NCI-H2029 treated with DMSO at 0.1 percent for 48 hours (cell line): ENCODE data around the gene NUP210.
"Not testable (repeated sequence)": the region's sequence is repeated elsewhere in the genome, so short reads cannot be mapped to it uniquely, and the experiment has no call there.

Experiments used
- DNase-seq: peaks from one replicate; lab custom pipeline; 2025; lab: John Stamatoyannopoulos, UW

Gene NUP210

DNA sequence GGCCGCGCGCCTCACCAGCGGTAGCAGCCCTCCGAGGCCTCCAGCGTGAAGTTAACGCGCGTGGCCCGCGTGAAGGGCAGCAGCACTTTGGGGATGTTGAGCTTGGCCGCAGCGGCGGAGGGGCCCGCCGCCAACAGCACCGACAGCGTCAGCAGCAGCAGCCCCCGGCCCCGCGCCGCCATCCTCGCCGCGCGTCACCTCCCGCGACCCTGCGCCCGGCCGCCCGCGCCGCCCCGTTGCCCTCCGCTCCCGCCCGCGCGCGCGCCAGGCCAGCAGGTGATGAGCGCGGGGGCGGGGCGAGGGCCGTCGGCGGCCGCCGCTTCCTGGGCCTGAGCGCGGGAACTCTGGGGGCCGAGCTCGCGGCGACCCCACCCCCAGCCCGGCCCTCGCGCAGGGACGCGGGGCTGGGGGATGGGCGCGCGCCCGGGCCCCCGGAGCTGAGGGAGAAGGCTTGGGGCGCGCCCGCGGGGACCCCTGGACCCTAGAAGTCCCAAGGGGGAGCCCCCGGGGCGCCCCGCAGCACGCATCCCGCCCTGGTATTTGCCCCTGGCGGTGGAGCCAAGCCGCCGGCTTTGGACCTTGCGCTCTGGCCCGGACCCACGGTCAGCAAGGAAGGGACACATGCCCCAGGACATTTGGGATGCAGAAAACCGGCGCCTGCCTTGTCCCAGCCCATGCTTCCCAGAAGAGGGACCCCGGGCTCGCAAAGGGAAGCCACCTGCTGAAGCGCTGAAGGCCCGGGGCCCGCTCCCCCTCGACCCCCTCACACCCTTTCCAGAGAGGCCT lies at the start of gene NUP210:
NUP210 (minus strand) TSS at position 278 of the 786 bp plus-strand sequence; CDS start at position 182, 96 bp downstream.
- DNase-seq = no peak

DNA sequence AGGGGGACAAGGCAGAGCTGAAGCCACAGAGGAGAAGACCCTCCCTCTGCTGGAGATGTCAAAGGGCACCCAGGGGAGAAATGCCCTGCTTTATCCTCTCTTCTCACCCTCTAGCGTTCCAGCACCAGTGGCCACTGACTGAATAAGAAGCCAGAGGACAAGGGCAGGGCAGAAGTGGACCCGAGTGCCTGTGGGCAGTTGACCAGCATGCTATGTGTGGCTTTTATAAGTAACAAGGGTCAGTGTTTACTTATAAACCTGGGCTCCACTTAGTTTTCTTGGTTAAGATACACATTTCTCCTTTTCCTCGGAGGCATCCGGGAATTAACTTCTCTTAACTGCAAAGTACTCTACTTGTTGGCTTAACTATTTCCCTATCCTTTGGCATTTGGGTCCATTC lies 46.7 kb upstream of the NUP210 start:
- DNase-seq = no peak

- DNase-seq = no peak
These were observed 45.2 kb upstream of the NUP210 start for GRCh38 chr3:13465236-13465873.

GRCh38 chr3:13463618-13464400 lies 43.7 kb upstream of the NUP210 start:
- DNase-seq = no peak

- no peak for DNase-seq
These were observed 42.7 kb upstream of the NUP210 start for GRCh38 chr3:13462822-13463221.

DNA sequence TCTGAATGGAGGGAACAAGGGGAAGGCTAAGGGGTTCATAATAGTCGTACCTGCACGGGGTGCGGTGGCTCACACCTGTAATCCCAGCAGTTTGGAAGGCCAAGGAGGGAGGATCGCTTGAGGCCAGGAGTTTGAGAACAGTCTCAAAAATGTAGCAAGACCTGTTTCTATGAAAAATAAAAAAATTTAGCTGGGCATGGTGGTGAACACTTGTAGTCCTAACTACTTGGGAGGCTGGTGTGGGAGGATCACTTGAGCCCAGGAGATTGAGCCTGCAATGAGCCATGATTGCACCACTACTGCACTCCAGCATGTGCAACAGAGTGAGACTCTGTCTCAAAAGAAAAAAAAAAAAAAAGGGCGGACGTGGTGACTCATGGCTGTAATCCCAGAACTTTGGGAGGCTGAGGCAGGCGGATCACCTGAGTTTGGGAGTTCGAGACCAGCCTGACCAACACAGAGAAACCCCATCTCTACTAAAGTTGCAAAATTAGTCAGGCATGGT lies 42.1 kb upstream of the NUP210 start:
- no peak for DNase-seq

DNA sequence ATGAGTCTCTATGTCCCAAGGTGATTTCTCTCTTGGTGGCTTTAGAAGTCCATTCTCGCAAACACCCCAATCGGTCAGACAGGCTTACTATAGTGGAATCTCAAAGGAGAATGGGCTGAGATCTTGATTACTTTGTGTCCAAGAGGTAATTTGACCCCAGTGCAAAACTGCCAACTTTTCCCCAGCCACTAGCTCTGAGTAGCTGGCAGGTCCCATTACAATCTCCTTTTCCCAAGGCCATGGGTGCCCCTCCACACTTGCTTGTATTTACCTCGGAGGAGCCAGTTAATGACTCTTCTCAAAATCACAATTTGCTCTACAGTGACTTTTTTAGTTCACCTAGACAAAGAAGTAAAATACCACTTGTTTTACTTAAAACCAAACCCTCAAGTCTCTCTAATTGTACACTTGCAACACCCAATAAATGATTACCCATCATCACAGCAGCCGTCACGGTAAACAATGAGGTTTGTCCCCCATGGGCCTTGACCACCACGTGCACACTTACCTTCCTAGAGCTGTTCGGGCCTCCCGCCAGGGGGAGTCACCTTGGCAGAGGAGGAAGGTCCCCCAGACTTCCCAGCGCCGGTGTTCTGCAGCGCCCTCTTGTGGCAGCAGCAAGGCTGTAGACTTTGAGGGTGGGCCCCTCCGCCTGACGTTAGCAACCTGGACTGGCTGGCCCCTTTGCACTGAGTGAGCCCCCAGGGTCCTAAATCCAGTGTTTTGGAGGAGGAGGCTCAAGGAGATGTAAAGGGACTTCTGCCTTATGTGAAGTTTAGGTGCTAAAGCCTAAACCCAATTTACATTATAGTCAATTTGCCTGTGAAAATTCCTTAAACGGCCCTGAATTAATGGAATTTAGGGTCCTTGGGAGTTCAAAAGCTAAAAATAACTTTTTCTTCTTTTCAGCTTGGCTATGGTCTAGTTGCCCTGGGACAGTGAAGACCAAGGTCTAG lies 41.3 kb upstream of the NUP210 start:
- DNase-seq = no peak

DNA sequence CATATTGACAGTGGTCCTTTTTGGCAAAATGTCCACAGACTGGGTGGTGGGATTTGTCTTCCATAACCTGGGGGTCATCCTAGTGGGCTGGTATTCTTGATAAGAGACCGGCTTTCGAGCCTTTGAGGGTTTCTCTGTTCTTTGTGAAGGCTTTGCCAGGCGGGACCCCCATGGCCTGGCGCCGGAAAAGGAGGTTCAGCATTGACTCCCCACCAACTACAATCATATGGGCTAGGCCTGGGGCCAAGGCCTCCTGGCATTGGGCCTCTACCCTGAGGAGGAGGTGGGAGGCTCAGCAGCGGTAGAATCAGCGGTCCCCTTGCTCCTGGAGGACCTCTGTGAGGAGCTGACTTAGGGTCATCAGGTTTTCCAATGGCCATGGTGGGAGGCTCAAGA lies 40.2 kb upstream of the NUP210 start:
- DNase-seq = no peak

- no peak for DNase-seq
These were observed 39.7 kb upstream of the NUP210 start for GRCh38 chr3:13459605-13460340.

DNA sequence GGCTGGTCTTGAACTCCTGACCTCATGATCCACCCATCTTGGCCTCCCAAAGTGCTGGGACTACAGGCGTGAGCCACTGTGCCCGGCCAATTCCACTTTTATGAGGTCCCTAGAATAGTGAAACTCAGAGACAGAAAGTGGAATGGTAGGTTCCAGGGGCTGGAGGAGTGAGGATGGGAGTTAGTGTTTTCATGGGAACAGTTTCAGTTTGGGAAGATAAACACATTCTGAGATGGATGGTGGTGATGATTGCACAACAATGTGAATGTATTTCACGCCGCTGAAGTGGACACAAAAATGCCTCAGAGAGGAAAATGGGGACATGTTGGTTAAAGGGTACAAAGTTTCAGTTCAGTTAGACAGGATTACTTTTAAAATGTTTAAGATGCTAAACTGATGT lies 37.5 kb upstream of the NUP210 start:
- no peak for DNase-seq

GRCh38 chr3:13455644-13456043 lies 35.5 kb upstream of the NUP210 start:
- DNase-seq = no peak

DNA sequence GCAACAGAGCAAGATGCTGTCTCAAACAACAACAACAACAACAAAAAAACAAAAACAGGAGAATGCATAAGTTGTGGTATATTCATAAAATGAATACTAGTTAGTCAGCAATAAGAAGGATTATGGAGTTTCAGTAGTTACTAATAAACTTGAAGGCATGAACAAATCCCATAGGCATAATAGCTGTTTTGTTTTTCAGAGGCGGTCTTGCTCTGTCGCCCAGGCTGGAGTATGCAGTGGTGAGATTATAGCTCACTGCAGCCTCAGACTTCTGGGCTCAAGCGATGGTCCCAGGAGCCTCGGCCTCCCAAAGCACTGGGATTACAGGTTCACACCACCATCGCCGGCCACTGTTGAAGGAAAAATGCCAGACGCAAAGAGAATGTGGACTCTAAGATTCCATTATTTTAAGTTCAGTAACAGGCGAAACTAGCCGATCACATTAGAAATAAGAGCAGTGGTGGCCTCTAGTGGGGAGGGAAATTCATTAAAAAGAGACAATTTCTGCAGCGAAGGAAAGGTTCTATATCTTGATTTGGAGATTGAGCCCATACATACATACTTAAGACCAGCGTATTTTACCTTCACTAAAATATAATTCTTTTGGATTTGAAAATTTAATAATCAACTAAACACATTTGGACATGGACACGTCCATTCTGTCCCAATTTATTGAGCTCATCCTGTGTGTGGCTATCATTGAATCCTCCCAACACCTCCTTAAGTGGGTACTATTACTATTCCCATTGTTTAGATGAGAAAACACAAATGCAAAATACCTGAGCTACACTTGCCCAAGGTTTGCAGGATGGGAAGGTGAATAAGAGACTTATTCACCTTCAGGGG lies 32.6 kb upstream of the NUP210 start:
- peak; percentile 48 for DNase-seq

GRCh38 chr3:13451301-13451673 lies 31.2 kb upstream of the NUP210 start:
- no peak for DNase-seq

DNA sequence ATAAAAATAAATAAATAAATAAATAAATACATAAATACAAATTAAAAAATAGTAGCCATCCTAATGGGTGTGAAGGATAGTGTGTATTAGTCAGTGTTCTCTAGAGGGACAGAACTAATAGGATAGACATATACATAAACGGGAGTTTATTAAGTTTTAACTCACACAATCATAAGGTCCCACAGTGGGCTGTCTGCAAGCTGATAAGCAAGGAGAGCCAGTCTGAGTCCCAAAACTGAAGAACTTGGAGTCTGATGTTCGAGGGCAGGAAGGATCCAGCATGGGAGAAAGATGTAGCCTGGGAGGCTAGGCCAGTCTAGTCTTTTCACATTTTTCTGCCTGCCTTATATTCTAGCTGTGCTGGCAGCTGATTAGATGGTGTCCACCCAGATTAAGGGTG lies 22.8 kb upstream of the NUP210 start:
- not testable (repeated sequence) for DNase-seq

GRCh38 chr3:13440204-13440817 lies 20.2 kb upstream of the NUP210 start:
- no peak for DNase-seq

GRCh38 chr3:13436213-13436612 lies 16.1 kb upstream of the NUP210 start:
- DNase-seq = not testable (repeated sequence)

DNA sequence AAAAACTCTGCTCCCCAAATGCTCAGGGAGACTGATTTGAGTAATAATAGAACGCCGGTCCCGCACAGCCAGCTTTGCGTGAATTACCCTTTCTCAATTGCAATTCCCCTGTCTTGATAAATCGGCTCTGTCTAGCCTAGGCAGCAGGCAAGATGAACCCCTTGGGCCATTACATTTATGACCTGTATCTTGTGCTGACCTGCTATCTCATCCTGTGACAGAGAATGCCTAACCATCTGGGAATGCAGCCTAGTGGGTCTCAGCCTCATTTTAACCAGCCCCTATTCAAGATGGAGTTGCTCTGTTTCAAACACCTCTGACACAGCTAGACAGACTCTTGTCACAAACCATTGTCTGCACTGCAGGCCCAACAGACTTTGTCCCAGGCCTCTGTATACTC lies 13.8 kb upstream of the NUP210 start:
- DNase-seq = no peak

DNA sequence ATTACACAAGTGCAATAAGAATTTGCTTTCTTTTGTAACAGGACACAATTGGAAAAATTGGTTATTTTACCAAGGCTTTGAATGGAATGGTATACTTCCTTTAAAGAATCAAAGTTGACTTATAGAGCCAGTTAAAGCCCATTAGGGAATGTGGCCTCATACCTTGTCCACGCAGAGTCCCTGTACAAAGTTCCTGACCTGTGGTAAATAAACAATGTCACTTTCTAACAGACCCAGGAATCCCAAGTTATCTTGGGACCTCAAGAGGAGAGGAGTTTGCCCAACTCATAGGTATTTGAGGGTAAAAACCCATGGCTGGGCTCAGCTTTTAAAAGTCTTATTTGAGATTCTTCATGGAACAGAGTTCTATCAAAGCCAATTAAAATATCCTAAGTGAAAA lies 12.0 kb upstream of the NUP210 start:
- DNase-seq = no peak

DNA sequence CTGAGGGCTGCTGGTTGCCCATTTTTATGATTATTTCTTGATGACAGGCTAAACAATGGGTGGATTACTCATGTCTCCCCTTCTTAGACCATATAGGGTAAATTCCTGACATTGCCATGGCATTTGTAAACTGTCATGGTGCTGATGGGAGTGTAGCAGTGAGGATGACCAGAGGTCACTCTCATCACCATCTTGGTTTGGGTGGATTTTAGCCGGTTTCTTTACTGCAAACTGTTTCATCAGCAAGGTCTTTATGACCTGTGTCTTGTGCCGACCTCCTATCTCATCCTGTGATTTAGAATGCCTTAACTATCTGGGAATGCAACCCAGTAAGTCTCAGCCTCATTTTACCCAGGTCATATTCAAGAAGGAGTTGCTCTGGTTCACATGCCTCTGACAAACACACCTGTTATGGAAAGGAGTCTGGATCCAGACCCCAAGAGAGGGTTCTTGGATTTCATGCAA lies 10.3 kb upstream of the NUP210 start:
- not testable (repeated sequence) for DNase-seq
